Endothelial cell of umbilical vein (primary cell): Measurements from ENCODE around the gene C1orf159.

Source experiments
- POLR2AphosphoS5 ChIP-seq: IDR thresholded peaks from 2 replicates; pipeline ENCODE4 v1.6.1; 2012; ENCODE audit warnings: low read depth, mild to moderate bottlenecking, control low read depth, low read length, moderate library complexity; ENCODE audit not compliant: insufficient read depth
- TF ChIP-seq, protein P1 (sequence below), 2 donors: IDR thresholded peaks; 1 replicate in 1 of 2; 2 replicates in 1 of 2; pipeline ENCODE4 v1.5.1; 2011; ENCODE audit warnings: low read length in 2 of 2, mild to moderate bottlenecking in 2 of 2, moderate library complexity in 2 of 2, control low read depth in 1 of 2, inconsistent platforms in 1 of 2, low read depth in 1 of 2; ENCODE audit not compliant: insufficient read depth in 1 of 2; ENCODE audit errors: extremely low read depth in 1 of 2

DNA sequence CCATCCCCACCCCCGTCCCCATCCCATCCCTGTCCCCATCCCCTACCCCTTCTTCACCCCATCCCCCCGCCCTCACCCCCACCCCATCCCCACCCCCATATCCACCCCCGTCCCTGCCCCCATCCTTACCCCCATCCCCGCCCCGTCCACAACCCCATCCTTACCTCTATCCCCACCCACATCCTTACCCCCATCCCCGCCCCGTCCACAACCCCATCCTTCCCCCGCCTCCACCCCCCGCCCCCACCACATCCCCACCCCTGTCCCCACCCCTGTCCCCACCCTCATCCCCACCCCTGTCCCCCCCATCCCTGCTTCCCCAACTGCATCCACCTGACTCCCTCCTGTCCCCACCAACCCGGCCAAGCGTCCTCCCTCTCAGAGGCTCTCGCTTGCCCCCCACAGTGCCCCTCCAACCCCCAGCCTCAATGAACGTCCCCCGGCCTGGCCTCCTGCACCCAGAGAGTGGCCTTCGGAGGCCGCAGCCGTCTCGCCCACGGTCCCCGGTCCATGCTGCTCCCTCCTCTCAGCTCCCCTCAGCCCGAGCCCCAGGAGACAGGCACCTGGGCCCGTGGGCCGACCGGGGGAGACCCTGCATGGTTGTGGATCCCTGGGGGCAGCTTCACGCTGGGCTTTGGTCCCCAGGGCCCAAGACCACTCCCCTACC, 25.5 kb upstream of the C1orf159 start:
- TF ChIP-seq POLR2AphosphoS5 = no peak
- TF ChIP-seq, protein P1, sequence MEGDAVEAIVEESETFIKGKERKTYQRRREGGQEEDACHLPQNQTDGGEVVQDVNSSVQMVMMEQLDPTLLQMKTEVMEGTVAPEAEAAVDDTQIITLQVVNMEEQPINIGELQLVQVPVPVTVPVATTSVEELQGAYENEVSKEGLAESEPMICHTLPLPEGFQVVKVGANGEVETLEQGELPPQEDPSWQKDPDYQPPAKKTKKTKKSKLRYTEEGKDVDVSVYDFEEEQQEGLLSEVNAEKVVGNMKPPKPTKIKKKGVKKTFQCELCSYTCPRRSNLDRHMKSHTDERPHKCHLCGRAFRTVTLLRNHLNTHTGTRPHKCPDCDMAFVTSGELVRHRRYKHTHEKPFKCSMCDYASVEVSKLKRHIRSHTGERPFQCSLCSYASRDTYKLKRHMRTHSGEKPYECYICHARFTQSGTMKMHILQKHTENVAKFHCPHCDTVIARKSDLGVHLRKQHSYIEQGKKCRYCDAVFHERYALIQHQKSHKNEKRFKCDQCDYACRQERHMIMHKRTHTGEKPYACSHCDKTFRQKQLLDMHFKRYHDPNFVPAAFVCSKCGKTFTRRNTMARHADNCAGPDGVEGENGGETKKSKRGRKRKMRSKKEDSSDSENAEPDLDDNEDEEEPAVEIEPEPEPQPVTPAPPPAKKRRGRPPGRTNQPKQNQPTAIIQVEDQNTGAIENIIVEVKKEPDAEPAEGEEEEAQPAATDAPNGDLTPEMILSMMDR (IDR thresholded peaks at IDR 0.05; ENCODE audit: extremely low read depth in 1 of 2, insufficient read depth in 1 of 2, low read depth in 1 of 2, low read length in 2 of 2) = no peak
